ENCODE data around the gene OPHN1.

GRCh38 chrX:68355629-68355920, 77.7 kb downstream of the OPHN1 start:
- TF ChIP-seq CTCF (IDR thresholded peaks at IDR 0.05; ENCODE audit: low read depth, low read length, poor library complexity, severe bottlenecking) = no peak
- no peak for TF ChIP-seq EZH2phosphoT487 (IDR thresholded peaks at IDR 0.05; ENCODE audit: borderline replicate concordance, low read length)

Data from DOHH2 (cell line).